Limb (tissue), 2 donors: ENCODE data around the gene TIMP1.

Experiments
- DNase-seq, 2 donors: peaks; one replicate each; pipeline ENCODE4 v3.0.0-alpha.2; 2016; ENCODE audit errors: extremely low spot score in 2 of 2

Gene TIMP1

DNA sequence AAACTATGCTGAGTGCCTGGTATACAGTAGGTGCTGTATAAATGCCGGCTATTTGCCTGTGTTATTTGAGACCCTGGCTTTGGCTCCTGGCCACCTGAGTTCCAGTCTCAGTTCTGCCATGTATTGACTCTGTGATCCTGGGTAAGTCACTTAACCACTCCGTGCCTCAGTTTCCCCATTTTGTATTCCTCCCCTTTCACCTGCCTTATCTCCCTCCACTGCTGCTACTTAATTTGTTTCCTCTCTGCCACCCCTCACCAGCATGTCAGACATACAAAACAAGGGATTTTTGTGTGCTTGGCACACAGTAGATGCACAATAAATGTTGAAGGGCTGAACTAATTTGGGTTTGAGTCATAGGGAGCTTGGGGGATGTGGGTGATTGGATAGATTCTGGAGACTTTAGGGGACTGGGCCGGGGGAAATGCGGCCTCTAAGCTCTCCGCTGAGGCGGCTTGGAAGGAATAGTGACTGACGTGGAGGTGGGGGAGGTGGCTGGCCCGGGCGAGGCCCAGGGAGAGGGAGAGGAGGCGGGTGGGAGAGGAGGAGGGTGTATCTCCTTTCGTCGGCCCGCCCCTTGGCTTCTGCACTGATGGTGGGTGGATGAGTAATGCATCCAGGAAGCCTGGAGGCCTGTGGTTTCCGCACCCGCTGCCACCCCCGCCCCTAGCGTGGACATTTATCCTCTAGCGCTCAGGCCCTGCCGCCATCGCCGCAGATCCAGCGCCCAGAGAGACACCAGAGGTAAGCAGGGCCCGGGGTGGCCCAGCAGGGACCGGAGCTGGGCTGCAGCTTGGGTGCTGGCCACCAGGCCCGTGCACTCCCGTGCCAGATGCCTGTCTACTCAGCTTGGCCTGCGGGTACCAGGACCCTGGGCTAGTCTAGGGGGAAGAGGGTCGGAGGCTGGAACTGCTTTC is at the start of gene TIMP1:
TSS of gene TIMP1 (plus strand) at position 706 of the 917 bp plus-strand sequence. CDS start 980 bp downstream, outside the sequence.
- DNase-seq = peak; percentile 85 to 87

DNA sequence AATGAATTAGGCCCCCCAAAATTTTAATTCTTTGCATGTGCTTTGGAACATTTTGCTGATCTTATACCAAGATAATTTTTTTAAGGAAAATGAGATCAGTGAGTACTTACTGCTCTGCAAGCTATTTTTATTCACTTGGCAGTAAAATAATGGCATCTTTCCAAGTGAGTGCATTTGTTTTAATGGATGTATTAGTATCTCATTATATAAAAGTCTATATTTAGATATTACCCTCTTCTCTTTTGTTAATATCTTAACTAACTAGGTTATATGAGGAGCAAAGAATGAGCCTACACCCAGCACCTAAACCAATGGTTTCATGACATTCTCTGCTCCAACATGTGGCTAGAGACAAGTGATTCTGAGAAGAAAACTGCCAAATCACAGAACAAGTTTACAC is 42.4 kb upstream of the TIMP1 start:
- DNase-seq = no peak

GRCh38 chrX:47540754-47541538 is 41.3 kb upstream of the TIMP1 start:
- DNase-seq = peak; percentile 71 to 90

- no peak for DNase-seq
These were observed 38.7 kb upstream of the TIMP1 start for GRCh38 chrX:47543496-47543895.

DNA sequence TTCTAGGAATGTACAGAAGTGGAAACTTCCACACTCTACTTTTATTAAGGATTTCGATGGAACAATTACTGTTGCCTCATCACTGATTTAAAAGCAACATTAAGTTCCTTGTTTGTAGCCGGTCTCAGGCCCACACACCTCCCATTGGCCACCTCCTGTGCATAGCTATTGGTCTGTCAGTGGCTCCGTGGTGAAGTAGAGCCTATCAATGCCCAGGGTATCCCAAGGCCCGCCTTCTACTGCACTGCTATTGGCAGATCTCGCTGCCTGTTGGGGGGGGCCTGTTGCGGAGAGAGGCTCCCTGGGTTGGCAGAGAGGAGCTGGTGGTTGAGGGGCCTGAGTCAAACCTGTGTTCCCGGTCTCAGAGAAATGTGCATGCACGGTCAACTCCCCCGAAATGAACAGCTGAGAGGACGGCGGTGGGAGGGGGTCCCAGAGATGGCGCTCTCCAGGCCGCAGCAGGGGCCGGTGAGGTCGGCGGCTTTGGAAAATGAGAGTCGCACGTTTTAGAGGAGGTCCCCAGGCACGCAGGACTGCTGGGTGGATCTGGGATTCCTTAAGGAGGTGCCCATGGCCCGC is 26.1 kb upstream of the TIMP1 start:
- peak; percentile 88 to 93 for DNase-seq

DNA sequence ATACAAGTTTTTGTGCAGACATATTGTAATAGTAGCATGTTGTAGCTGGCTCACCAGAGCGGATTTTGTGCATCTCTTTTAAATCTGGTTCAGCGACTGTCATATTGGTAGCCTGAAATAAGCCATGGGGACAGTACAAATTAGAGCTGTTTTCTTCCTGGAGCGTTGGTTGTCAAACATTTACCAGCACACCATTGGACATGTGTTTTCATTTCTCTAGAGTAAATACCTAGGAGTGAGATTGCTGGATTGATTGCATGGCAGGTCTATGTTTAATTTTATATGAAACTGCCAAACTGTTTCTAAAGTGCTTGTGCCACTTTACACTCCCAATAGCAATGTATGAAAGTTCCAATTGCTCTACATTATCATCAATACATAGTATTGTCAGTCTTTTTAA is 23.8 kb upstream of the TIMP1 start:
- DNase-seq = no peak

- DNase-seq = no peak
These were observed 21.9 kb upstream of the TIMP1 start for GRCh38 chrX:47560179-47560933.

GRCh38 chrX:47560934-47561658 is 21.1 kb upstream of the TIMP1 start, which contains the start of gene ARAF:
Gene ARAF (plus strand): TSS chrX:47561205. CDS start chrX:47562968, 1,763 bp downstream.
- peak; percentile 92 to 95 for DNase-seq

DNA sequence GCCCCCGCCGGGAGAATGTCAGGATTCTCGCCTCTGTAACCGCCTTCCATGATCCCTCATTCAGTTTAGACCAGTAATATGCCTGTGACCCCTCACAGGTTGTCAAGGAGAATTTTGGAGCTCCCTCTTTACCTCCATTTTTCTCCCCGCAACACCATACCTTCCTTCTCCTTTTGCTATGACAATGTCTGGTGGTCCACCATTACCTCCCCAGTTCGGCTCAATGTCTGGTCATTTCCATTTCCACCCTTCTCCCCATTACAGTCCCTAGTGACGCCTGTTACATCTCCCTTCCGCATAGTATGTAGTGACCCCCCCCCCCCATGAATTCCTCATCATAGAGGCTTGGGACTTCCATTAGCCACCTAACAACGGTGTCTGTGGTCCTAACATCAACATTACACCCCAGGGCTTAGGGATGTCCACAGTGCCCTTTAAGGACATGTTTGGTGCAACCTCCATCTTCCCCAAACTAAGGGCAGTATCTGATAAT is 20.5 kb upstream of the TIMP1 start:
- no peak for DNase-seq

DNA sequence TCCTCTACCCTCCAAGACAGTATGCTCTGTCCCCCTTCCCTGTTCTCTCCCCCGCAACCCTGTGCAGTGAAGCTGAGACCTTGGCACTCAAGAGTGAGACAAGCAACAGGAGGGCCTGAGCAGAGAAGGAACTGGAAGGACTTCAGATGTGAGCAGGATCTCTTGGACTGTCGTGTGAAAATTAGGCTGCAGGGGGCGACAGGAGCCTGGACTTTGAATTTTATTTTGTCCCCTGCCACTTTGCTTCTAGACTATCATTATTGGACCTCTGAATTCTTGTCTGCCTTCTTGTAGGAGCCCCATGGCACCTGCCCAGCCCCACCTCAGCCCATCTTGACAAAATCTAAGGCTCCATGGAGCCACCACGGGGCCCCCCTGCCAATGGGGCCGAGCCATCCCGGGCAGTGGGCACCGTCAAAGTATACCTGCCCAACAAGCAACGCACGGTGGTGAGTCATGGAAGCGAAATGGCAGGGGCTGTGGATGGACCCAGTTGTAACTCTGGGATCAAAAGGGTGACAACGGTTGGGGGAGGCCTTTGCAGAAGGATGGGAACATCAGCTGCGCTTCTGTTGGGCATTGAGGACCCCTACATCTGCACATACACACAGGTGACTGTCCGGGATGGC is 19.5 kb upstream of the TIMP1 start:
- DNase-seq = no peak

DNA sequence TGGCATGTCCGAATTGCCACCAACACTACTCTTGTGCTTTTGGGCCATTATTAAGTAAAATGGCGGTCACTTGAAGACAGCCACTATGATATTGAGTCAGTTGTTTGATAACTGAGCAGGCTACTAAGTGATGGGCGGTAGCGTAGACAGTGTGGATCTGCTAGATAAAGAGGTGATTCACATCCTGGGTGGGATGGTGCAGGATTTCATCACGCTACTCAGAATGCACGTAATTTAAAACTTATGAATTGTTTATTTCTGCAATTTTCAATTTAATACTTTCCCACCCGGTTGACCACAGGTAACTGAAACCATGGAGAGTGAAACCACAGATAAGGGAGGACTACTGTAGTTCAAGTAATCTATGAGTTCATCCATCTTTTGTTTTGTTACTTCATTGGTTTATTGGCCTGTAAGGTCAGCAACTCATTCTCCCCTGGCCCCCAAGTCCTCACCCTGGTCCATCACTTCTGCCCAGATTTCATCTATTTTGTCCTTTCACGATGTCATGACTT is 18.4 kb upstream of the TIMP1 start:
- no peak for DNase-seq

GRCh38 chrX:47564438-47565085 is 17.7 kb upstream of the TIMP1 start:
- no peak for DNase-seq

GRCh38 chrX:47566841-47567240 is 15.4 kb upstream of the TIMP1 start:
- no peak for DNase-seq

- DNase-seq = no peak
These were observed 13.5 kb upstream of the TIMP1 start for GRCh38 chrX:47568656-47569295.

- DNase-seq = no peak
These were observed 11.4 kb upstream of the TIMP1 start for GRCh38 chrX:47570794-47571193.

DNA sequence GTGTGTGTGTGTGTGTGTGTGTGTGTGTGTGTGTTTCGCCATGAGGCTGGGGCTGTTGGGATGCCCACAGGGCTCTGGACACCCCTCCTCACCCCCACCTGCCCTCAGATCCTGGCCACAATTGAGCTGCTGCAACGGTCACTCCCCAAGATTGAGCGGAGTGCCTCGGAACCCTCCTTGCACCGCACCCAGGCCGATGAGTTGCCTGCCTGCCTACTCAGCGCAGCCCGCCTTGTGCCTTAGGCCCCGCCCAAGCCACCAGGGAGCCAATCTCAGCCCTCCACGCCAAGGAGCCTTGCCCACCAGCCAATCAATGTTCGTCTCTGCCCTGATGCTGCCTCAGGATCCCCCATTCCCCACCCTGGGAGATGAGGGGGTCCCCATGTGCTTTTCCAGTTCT is 11.0 kb upstream of the TIMP1 start:
- DNase-seq = no peak

GRCh38 chrX:47571896-47572295 is 10.3 kb upstream of the TIMP1 start:
- no peak for DNase-seq

GRCh38 chrX:47572773-47573340 is 9.4 kb upstream of the TIMP1 start:
- DNase-seq = no peak
